Activated CD4-positive, alpha-beta memory T cell treated with anti-CD3 and anti-CD28 coated beads, Interleukin-2, amount 10 ng/mL, durations not matched to agents 7 days and 5 days (primary cell): ENCODE measurements around the gene TBC1D9. TPM values are rescaled to one million over a fixed set of nuclear protein-coding genes. Genes with fewer than 3 reads are reported as not detected.

Source experiments
- CTCF ChIA-PET: fragments of 350-600 bp; sonication (Branson Sonifier 250); formaldehyde crosslinking; loops from one replicate; lab custom pipeline; 2021; ENCODE audit warnings: antibody characterized with exemption, inconsistent platforms; lab: Charles Lee
- POLR2A ChIA-PET: fragments of 350-600 bp; sonication (Branson Sonifier 250); formaldehyde crosslinking; loops from one replicate; lab custom pipeline; 2021; ENCODE audit warnings: antibody characterized with exemption; lab: Charles Lee
- DNase-seq: peaks from one replicate; pipeline ENCODE4 v3.0.0-alpha.2; 2020
- H3K27ac Mint-ChIP-seq: one replicate; pipeline ENCODE4 v1.8.0; 2021; ENCODE audit warnings: mild to moderate bottlenecking, mixed read lengths
- H3K27me3 Mint-ChIP-seq: one replicate; pipeline ENCODE4 v1.8.0; 2021; ENCODE audit warnings: mixed read lengths
- H3K36me3 Mint-ChIP-seq: one replicate; pipeline ENCODE4 v1.8.0; 2021; ENCODE audit warnings: low read depth, mixed read lengths
- H3K4me1 Mint-ChIP-seq: one replicate; pipeline ENCODE4 v1.8.0; 2021; ENCODE audit warnings: mixed read lengths
- H3K4me3 Mint-ChIP-seq: one replicate; pipeline ENCODE4 v1.8.0; 2021; ENCODE audit warnings: mild to moderate bottlenecking, mixed read lengths
- H3K9me3 Mint-ChIP-seq: one replicate; pipeline ENCODE4 v1.8.0; 2021; ENCODE audit warnings: mixed read lengths
- total RNA-seq, 2 experiments: library from RNA; stranded (reverse); gene quantifications; one replicate each; pipeline ENCODE4 v1.2.3, GENCODE V29; 2021

The TBC1D9 gene
- total RNA-seq, 2 experiments from 2014 or later: 0.15 TPM; not detected in 1

DNA sequence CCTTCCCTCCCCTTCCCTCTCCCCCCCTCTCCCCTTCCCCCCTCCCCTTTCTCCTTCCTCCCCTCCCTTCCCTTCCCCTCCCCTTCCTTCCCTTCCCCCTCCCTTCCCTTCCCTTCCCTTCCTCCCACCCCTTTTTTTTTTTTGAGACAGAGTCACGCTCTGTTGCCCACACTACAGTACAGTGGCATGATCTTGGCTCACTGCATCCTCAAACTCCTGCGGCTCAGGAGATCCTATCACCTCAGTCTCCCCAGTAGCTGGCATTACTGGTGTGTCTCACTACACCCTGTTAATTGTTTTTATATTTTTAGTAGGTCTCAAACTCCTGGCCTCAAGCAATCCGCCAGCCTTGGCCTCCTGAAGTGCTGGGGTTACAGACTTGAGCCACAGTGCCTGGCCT is 66.6 kb downstream of the TBC1D9 start:
- POLR2A ChIA-PET: no interaction called here
- H3K27me3 Mint-ChIP-seq: peaks cover 9% of the 10 kb centered on the region
- no peak overlapping the region for H3K4me3 Mint-ChIP-seq
- H3K36me3 Mint-ChIP-seq: no peaks in the 10 kb centered on the region
- H3K4me1 Mint-ChIP-seq: no peaks in the 10 kb centered on the region
- CTCF ChIA-PET: no interaction called here
- H3K9me3 Mint-ChIP-seq: no peaks in the 10 kb centered on the region
- DNase-seq: no peak
- no peak overlapping the region for H3K27ac Mint-ChIP-seq

DNA sequence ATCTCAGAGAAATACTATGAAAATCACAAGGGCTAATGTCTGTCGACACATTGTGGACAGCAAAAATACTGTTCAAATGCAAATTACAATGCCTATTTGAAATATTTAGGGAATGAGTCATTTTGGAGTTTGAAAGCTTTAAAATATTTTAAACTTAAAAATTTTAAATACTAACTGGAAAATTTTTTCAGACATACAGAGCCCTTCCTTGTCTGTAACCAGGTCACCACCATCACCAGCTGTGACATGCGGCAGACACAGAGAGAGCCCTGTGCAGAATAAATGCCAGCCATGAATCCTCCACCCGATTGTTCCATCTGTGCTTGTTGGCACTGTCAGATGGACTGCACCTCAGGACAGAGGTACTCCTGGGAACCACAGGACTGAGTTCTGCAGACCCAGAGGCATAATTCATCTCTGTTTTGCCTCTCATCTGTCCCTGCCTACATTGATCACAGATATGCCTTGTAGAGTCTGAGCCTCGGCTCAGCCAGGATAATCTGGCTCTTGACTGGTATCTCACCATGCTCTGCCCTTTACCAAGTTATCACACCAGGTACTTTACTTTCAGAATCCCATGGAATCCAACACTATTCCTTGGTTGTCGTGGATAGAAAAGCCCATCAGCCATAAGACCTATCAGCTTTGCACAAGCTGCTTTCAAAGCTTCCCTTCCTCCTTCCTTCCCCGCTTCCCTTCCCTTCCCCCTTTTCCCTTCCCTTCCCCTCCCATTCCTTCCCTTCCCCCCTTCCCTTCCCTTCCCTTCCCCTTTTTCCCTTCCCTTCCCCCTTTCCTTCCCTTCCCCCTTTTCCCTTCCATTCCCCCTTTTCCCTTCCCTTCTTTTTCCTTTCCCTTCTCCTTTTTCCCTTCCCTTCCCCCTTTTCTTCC is 67.2 kb downstream of the TBC1D9 start:
- H3K4me3 Mint-ChIP-seq: no peak overlapping the region
- ChIA-PET CTCF (no interaction called here), POLR2A (no interaction called here)
- H3K27ac Mint-ChIP-seq: no peak overlapping the region
- DNase-seq: no peak
- H3K4me1 Mint-ChIP-seq: no peaks in the 10 kb centered on the region
- H3K36me3 Mint-ChIP-seq: no peaks in the 10 kb centered on the region
- no peaks in the 10 kb centered on the region for H3K9me3 Mint-ChIP-seq
- peaks cover 9% of the 10 kb centered on the region for H3K27me3 Mint-ChIP-seq

DNA sequence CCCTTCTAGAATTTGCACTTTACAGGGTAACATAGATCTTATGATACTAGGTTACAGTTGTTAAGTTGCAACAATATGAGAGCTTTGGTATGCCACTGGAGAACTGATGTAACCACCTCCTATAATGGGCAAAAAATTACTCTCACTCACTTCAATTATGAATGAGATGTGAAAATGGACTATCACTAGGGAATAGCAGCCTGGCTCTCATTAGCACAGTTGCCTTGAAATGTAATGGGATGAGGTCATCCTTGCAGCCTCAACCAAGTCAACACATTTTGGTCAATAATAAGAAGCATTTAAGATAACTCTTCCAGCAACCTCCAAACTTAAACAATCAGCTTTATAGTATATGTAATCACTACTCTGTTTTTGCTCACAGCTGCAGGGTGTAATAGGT is 69.4 kb downstream of the TBC1D9 start:
- Mint-ChIP-seq H3K36me3 (no peaks in the 10 kb centered on the region), H3K4me1 (no peaks in the 10 kb centered on the region), H3K9me3 (no peaks in the 10 kb centered on the region), H3K27me3 (peaks cover 4% of the 10 kb centered on the region), H3K4me3 (no peak overlapping the region), H3K27ac (no peak overlapping the region)
- no peak for DNase-seq
- CTCF ChIA-PET: no interaction called here
- POLR2A ChIA-PET: no interaction called here

GRCh38 chr4:140684314-140684713 is 71.9 kb downstream of the TBC1D9 start:
- peaks cover 11% of the 10 kb centered on the region for H3K27me3 Mint-ChIP-seq
- no peak for DNase-seq
- no peaks in the 10 kb centered on the region for H3K36me3 Mint-ChIP-seq
- H3K9me3 Mint-ChIP-seq: no peaks in the 10 kb centered on the region
- no peak overlapping the region for H3K4me3 Mint-ChIP-seq
- no peak overlapping the region for H3K27ac Mint-ChIP-seq
- ChIA-PET POLR2A (no interaction called here), CTCF (no interaction called here)
- H3K4me1 Mint-ChIP-seq: no peaks in the 10 kb centered on the region

GRCh38 chr4:140681201-140681600 is 75.0 kb downstream of the TBC1D9 start:
- ChIA-PET CTCF (no interaction called here), POLR2A (no interaction called here)
- no peaks in the 10 kb centered on the region for H3K4me1 Mint-ChIP-seq
- peaks cover 11% of the 10 kb centered on the region for H3K27me3 Mint-ChIP-seq
- H3K4me3 Mint-ChIP-seq: no peak overlapping the region
- H3K36me3 Mint-ChIP-seq: no peaks in the 10 kb centered on the region
- H3K27ac Mint-ChIP-seq: no peak overlapping the region
- no peak for DNase-seq
- H3K9me3 Mint-ChIP-seq: no peaks in the 10 kb centered on the region

- Mint-ChIP-seq H3K4me1 (peaks cover 5% of the 10 kb centered on the region), H3K9me3 (no peaks in the 10 kb centered on the region), H3K27me3 (peaks cover 11% of the 10 kb centered on the region), H3K27ac (no peak overlapping the region), H3K36me3 (no peaks in the 10 kb centered on the region), H3K4me3 (no peak overlapping the region)
- POLR2A ChIA-PET: no interaction called here
- CTCF ChIA-PET: no interaction called here
- no peak for DNase-seq
Measured at GRCh38 chr4:140680686-140681085, 75.5 kb downstream of the TBC1D9 start.

DNA sequence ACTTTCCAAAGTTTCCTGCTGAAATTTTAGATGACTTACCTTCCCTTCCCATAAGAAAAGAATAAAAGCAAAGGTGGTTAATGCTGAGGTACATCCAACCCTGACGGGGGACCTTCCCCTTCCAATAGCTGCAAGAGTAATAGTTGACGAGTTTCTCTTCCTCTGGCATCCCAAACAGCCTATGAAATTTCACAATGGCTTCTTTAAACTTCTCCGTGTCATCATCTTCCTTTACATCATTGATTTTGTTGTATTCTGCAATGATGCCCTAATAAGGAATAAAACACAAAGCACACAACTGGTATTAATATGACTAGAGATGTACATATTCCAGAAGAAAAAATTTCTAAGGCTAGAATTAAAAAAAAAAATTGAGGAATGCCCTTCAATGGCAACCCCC is 76.6 kb downstream of the TBC1D9 start:
- ChIA-PET POLR2A (no interaction called here), CTCF (no interaction called here)
- Mint-ChIP-seq H3K4me3 (no peak overlapping the region), H3K36me3 (no peaks in the 10 kb centered on the region), H3K27me3 (peaks cover 11% of the 10 kb centered on the region), H3K9me3 (no peaks in the 10 kb centered on the region), H3K27ac (no peak overlapping the region), H3K4me1 (peaks cover 7% of the 10 kb centered on the region)
- no peak for DNase-seq

- Mint-ChIP-seq H3K27ac (no peak overlapping the region), H3K4me1 (peaks cover 7% of the 10 kb centered on the region), H3K36me3 (no peaks in the 10 kb centered on the region), H3K9me3 (no peaks in the 10 kb centered on the region), H3K27me3 (peaks cover 7% of the 10 kb centered on the region), H3K4me3 (no peak overlapping the region)
- CTCF ChIA-PET: no interaction called here
- no peak for DNase-seq
- POLR2A ChIA-PET: no interaction called here
Measured at GRCh38 chr4:140675599-140676231, 80.5 kb downstream of the TBC1D9 start.

DNA sequence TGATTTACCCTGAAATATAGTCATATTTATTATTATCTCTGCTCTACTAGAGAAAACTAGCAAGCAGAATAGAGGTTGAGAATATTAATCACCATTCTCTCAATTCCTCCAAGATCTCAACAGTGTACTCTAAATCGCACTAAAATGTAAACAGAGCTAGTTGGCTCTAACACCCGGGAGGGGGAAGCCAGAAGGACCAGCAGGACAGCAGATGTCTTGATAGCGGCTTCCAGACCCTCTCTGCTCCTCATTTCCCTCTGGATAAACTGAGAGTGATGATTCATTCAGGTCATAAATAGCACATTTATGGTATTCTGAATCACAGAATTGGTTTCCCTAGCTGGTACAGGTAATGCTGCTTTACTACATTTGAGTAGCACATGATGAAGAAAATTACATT is 82.5 kb downstream of the TBC1D9 start:
- Mint-ChIP-seq H3K4me1 (peaks cover 7% of the 10 kb centered on the region), H3K9me3 (no peaks in the 10 kb centered on the region), H3K27ac (no peak overlapping the region), H3K36me3 (no peaks in the 10 kb centered on the region), H3K4me3 (no peak overlapping the region), H3K27me3 (peaks cover 4% of the 10 kb centered on the region)
- ChIA-PET CTCF (no interaction called here), POLR2A (no interaction called here)
- no peak for DNase-seq

DNA sequence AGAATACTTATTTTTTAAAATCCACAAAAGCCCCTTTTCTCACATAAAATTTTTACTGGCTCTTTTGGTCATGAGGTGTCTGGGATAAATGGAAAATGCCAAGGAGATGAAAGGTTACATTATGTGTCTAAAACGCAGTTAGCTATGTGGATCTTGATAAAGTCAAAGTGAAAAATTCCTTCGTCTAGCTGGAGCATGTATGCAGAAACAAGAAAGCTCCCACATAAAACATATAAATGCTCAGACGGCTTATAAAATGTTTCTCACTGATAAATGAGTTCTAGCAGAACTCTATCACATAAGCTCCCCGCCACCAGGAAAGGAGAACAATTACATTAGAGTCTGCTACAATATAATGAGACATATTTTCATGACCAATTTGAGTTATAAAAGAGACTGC is 83.8 kb downstream of the TBC1D9 start:
- Mint-ChIP-seq H3K9me3 (no peaks in the 10 kb centered on the region), H3K36me3 (no peaks in the 10 kb centered on the region), H3K4me3 (no peak overlapping the region), H3K27me3 (no peaks in the 10 kb centered on the region), H3K27ac (no peak overlapping the region), H3K4me1 (peaks cover 8% of the 10 kb centered on the region)
- no peak for DNase-seq
- CTCF ChIA-PET: no interaction called here
- POLR2A ChIA-PET: no interaction called here

GRCh38 chr4:140668111-140668510 is 88.1 kb downstream of the TBC1D9 start:
- peaks cover 7% of the 10 kb centered on the region for H3K4me1 Mint-ChIP-seq

GRCh38 chr4:140666889-140667614 is 89.1 kb downstream of the TBC1D9 start:
- no peaks in the 10 kb centered on the region for H3K36me3 Mint-ChIP-seq
- H3K4me3 Mint-ChIP-seq: no peak overlapping the region
- no peak for DNase-seq
- POLR2A ChIA-PET: no interaction called here
- H3K9me3 Mint-ChIP-seq: no peaks in the 10 kb centered on the region
- H3K27ac Mint-ChIP-seq: no peak overlapping the region
- CTCF ChIA-PET: interaction anchor here (1.4 kb wide), 1 partner anchor 17 kb away, joined by 3 read pairs; no protein-coding TSS in a partner anchor
- peaks cover 7% of the 10 kb centered on the region for H3K4me1 Mint-ChIP-seq
- H3K27me3 Mint-ChIP-seq: peaks cover 6% of the 10 kb centered on the region

More at GRCh38 chr4:140668111-140668510, 88.1 kb downstream of the TBC1D9 start:
- Mint-ChIP-seq H3K27me3 (peaks cover 3% of the 10 kb centered on the region), H3K36me3 (no peaks in the 10 kb centered on the region), H3K27ac (no peak overlapping the region), H3K4me3 (no peak overlapping the region), H3K9me3 (no peaks in the 10 kb centered on the region)
- CTCF ChIA-PET: interaction anchor here (1.4 kb wide), 1 partner anchor 18 kb away, joined by 3 read pairs; no protein-coding TSS in a partner anchor
- POLR2A ChIA-PET: no interaction called here
- no peak for DNase-seq
